ENCODE data around the gene NR5A1. TPM values are rescaled to one million over a fixed set of nuclear protein-coding genes. Genes with fewer than 3 reads are reported as not detected.

The NR5A1 gene
- total RNA-seq, 2 experiments from 2014 or later: not detected

- CTCF ChIA-PET: no interaction called here
These were observed 54.9 kb downstream of the NR5A1 start for GRCh38 chr9:124452326-124452725.

GRCh38 chr9:124450931-124451661 is 56.1 kb downstream of the NR5A1 start:
- TF ChIP-seq CTCF (IDR thresholded peaks at IDR 0.05): no peak
- POLR2A ChIA-PET: no interaction called here
- intact Hi-C loops (cut with micrococcal nuclease): no loop called here
- H3K9me3 Mint-ChIP-seq: no peaks in the 10 kb centered on the region
- ATAC-seq (no peak), DNase-seq (no peak)
- H3K4me3 Mint-ChIP-seq: no peak overlapping the region
- H3K4me1 Mint-ChIP-seq (ENCODE audit: low read depth): no peaks in the 10 kb centered on the region
- no peak overlapping the region for H3K27ac Mint-ChIP-seq
- peaks cover 33% of the 10 kb centered on the region for H3K27me3 Mint-ChIP-seq
- no peaks in the 10 kb centered on the region for H3K36me3 Mint-ChIP-seq (ENCODE audit: low read depth)
- CTCF ChIA-PET: no interaction called here

More at GRCh38 chr9:124452326-124452725, 54.9 kb downstream of the NR5A1 start:
- DNase-seq: no peak
- POLR2A ChIA-PET: no interaction called here
- H3K9me3 Mint-ChIP-seq: no peaks in the 10 kb centered on the region
- H3K27me3 Mint-ChIP-seq: peaks cover 32% of the 10 kb centered on the region
- no peaks in the 10 kb centered on the region for H3K4me1 Mint-ChIP-seq (ENCODE audit: low read depth)
- TF ChIP-seq CTCF (IDR thresholded peaks at IDR 0.05): no peak
- no peak overlapping the region for H3K4me3 Mint-ChIP-seq
- no peak for ATAC-seq
- intact Hi-C loops (cut with micrococcal nuclease): no loop called here
- H3K27ac Mint-ChIP-seq: no peak overlapping the region
- no peaks in the 10 kb centered on the region for H3K36me3 Mint-ChIP-seq (ENCODE audit: low read depth)

- CTCF ChIA-PET: no interaction called here
- peak; percentile 26 for ATAC-seq
- Mint-ChIP-seq H3K36me3 (ENCODE audit: low read depth) (no peaks in the 10 kb centered on the region), H3K4me3 (no peak within 1 kb of the TSS), H3K4me1 (ENCODE audit: low read depth) (no peaks in the 10 kb centered on the region), H3K27ac (no peak within 1 kb of the TSS), H3K9me3 (no peaks in the 10 kb centered on the region), H3K27me3 (peaks cover 33% of the 10 kb centered on the region)
- DNase-seq: peak; percentile 16
- POLR2A ChIA-PET: no interaction called here
- TF ChIP-seq CTCF (IDR thresholded peaks at IDR 0.05): no peak
- intact Hi-C loops (cut with micrococcal nuclease): no loop called here
These were observed 56.8 kb downstream of the NR5A1 start, which contains the start of gene ADGRD2 for GRCh38 chr9:124450241-124450924. TSS of gene ADGRD2 (plus strand) at chr9:124450451. CDS start at chr9:124451667, 1,216 bp downstream.

- Mint-ChIP-seq H3K27me3 (peaks cover 33% of the 10 kb centered on the region), H3K9me3 (no peaks in the 10 kb centered on the region), H3K27ac (no peak overlapping the region), H3K36me3 (ENCODE audit: low read depth) (no peaks in the 10 kb centered on the region), H3K4me1 (ENCODE audit: low read depth) (no peaks in the 10 kb centered on the region), H3K4me3 (no peak overlapping the region)
- CTCF ChIA-PET: no interaction called here
- no peak for TF ChIP-seq CTCF (IDR thresholded peaks at IDR 0.05)
- intact Hi-C loops (cut with micrococcal nuclease): no loop called here
- no peak for DNase-seq
- POLR2A ChIA-PET: no interaction called here
- no peak for ATAC-seq
These were observed 57.6 kb downstream of the NR5A1 start for GRCh38 chr9:124449381-124450151.
